NCI-H2227 treated with DMSO at 0.1 percent for 48 hours (cell line): Measurements from ENCODE around the gene FCMR.

ENCODE experiments used
- DNase-seq: peaks from one replicate; lab custom pipeline; 2025; lab: John Stamatoyannopoulos, UW

FCMR gene

DNA sequence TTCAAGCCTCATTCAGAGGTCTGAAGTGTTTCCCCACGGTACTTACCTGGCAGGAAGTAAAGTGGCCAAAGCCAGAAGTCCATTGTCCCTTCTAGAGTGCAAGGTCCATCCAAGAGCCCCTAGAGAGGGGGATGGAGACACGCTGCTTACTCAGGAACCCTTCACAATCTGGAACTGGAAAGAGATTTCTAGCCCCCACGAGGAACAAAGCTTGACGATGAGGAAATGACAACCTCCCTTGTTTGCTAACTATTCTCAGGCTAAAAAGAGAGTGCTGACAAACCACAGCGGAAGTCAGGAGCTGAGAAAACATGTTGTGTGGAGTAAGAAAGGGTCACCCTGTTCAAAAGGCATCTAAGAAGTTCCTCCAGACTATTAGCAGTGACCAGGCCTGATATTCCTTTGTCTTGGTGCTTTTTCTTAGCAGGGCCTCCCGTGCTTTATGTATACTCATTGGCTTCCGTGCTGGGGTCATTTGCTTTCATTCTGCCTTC is at the start of gene FCMR:
TSS of gene FCMR (minus strand) at position 170 of the 494 bp plus-strand sequence. CDS start at position 83, 87 bp downstream.
- DNase-seq: no peak

DNA sequence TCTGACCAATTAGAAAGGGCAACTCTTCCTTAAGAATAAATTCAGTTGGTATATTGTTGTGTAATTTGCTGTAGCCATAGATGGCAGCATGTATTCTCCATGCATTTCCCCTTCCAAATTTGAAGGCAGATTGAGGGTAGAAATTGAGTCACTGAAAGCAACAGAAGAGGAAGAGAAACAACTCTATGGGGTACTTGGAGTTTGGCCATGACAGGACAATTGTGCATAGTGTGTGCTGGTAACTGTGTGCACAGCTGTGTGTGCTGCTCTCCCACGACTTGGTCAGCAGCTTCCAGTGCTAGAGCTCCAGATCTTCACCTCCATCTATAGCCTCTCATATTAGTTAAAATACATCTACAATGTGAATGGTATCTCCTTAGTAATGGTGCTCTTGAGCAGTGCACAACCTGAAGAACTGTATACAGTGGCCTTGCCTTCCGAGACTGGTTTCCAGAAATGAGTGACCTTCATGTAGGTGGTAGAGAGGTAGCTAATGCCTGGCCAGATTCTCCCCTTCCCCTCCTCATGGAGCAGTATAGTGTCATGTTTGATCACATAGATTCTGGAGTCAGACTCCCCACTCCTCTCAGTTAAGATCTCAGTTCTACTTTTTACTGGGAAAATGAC is 49.4 kb upstream of the FCMR start:
- DNase-seq: no peak

GRCh38 chr1:206970446-206970845 is 48.7 kb upstream of the FCMR start, which contains the start of gene FCAMR:
Gene FCAMR (minus strand): TSS chr1:206970460. CDS start chr1:206970125, 335 bp downstream.
- no peak for DNase-seq

- no peak for DNase-seq
These were observed 47.3 kb upstream of the FCMR start for GRCh38 chr1:206969090-206969489.

DNA sequence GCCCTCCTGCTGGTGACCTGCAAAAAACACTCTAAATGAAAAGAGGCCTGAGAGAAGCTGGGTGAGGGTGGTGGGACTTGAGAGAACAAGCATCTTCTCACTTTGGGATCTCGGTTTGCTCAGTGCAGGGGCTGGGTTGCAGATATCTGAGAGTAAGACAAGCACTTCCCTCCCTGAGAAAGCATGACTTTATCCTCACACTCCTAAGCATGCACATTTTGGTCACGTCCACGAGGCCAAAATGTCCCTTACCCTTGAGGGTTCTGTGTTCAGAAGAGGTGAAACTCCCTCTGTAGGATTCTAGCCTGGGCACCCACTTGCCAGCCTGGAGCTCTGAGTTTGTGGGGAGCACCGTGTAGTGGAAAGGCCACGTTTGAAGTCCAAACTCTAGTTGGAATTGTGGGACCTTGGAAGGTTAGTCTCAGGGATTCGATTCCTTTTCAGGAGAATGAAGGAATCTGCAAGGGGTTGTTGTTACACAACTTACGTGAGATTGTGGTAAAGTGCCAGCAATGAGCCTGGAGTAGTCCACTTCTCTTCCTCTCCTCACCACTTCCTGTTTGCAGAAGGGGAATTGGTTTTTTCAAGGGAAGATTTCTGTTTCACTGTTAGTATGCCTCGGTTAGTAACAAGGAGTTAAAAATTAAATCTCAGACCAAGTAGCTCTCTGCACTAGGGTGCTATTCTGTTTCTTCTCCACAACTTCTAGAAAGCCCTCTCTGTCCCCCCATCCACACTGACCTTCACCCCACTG is 45.5 kb upstream of the FCMR start:
- DNase-seq: no peak

DNA sequence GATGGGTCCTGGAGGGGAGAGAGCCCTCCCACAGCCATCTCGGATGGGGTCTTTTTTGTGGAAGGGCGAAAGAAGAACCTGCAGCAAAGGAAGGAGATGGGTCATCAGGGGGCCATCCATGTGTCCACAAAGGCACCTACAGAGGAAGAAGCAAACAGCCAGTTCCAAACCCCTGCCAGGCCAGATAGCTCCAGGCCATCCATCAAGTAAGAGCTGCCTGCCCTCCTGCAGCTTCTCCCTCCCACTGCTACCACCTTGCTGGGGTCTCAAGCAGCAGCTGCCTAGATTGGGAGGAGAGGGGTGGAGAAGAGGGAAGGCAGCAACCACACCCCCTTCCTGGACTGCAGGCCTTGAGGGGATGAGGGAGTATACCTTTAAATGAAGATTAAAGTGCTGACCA is 44.0 kb upstream of the FCMR start:
- no peak for DNase-seq

DNA sequence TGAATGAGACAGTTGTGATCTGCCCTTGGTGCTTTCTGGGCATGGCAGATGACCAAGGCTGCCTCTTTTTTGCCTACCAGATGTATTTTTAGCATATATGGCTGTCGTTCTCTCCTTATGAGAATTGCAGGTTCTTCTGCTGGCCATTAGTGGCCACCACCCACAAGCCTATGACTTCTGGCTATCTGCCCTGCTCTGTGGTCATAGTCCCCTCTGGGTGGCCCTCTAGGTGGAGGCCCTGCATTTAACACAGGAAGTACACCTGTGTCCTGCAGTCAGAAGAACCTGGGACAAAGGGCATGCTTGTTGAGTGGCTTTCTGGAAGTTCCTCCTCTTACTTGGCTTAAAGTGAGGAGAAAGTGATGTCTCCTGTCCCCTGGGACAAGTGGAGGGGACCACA is 42.0 kb upstream of the FCMR start:
- DNase-seq: no peak

GRCh38 chr1:206963119-206963712 is 41.5 kb upstream of the FCMR start:
- no peak for DNase-seq

- DNase-seq: no peak
These were observed 40.5 kb upstream of the FCMR start for GRCh38 chr1:206962272-206962671.

GRCh38 chr1:206961668-206962067 is 39.9 kb upstream of the FCMR start:
- no peak for DNase-seq

- DNase-seq: no peak
These were observed 39.1 kb upstream of the FCMR start for GRCh38 chr1:206960676-206961386.

GRCh38 chr1:206958144-206958543 is 36.4 kb upstream of the FCMR start:
- no peak for DNase-seq

DNA sequence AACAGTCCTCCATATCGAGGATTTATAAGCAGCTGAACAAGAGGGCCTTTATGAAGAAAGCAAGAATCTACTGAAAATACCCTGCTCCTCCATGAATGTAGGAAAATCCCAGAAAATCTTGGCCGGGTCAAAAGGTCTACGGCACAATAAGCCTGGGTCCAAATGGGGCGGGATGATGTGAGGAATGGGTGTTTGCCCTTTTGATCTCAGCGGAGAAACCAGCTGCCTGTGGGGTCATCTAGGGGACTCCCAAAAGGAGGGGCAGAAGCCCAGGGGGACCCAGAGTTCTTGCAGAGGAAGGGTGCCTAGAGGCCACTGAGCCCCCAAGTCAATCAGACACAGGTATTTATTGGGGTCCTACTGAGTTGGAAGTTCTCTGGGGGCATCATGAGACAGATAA is 35.9 kb upstream of the FCMR start:
- DNase-seq: no peak

DNA sequence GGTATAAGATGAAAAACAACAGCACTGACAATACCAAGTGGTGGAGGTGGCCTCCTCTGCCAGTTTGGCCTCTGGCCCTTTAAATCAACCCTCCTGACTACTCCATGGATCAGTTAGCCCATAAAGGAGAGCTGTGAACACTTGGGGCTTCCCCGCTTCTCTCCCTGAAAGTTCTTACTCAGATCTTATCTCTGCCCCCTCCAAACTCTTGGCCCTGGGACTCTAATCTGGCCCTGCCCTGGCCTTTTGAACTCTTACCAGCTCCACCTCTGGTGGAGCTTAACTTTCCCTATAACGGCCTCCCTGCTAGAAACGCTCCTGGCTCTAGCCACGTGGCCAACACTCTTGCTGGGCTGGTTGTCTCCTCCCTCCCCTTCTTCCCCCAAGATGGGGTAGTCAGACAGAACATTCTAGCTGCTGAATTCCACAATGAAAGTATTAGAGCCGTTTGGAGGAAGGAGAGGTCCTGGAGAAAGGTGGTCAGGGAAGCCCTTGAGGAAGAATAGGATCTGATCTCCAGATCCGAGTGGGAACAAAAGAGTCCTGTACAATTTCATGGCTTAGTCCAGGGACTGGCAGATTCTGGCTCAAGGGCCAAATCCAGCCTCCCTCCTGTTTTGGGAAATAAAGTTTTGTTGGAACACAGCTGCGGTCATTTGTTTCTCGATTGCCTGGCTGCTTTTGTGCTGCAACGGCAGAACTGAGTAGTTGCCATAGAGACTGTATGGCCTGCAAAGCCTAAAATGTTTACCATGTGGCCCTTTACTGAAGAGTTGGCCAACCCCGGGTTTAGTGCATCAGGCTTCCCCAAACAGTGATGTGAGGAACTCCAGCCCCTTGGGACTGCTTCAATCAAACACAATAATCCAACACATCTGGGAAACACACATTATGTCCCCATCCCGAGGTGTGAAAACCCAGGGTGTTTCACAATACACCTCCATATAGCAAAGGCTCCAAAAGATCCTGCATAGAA is 34.0 kb upstream of the FCMR start:
- no peak for DNase-seq

DNA sequence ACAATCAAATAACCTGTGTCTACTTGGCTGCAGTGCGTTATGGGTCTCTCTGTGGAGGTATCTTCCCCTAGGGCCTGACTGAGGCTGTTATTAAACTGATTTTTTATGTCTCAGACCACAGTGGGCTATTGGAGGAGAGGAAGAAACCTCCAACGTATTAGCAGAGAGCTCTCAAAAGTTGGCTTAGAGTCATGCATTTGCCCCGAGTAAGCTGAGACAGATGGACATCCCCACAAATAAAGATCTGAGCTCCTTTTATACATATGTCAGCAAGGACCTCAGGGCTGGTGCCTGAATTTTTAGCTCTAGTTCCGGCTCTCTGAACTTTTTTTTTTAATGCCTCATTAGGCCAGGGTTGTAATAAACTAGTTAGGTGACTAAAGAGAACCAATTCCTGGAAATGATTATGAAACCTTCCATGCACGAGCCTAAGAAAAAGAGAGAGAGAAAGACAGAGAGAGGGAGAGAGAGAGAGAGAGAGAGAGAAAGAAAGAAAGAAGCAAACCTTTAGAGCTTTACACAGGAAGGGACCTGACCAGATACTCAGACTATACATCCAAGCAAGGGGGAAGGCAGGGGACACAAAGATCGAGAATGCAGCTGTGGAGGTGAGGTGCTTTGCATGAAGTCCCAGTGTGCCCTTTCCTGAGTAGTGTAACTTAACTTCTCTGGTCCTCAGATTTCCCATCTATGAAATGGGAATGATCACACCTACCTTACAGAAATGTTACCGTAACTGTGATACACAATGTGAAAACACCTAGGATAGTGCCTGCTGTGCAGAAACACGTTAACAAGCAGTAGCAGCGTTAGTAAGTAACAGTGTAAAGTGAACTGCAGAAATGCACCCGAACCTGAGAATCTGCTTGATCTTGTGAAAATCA is 33.0 kb upstream of the FCMR start:
- DNase-seq: no peak

- no peak for DNase-seq
These were observed 31.9 kb upstream of the FCMR start for GRCh38 chr1:206953626-206954025.

DNA sequence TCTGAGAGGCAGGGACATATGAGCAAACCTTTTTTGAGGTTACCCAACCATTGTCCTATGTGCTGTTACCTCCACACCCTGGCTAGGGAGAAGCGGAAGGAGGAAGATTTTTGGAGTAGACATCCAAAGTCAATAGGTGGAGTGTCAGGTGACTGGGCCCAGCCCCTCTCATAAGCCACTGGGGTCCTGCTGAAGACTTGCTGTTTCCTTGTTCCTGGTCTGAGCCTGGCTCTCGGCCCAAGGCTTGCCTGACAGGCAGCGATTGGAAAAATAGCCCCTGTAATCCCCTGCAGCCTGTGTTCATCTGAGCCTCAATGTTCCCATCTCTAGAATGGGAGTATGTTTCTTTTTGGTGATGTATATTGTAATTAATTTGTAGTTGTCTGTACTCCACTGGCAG is 31.4 kb upstream of the FCMR start:
- DNase-seq: no peak

DNA sequence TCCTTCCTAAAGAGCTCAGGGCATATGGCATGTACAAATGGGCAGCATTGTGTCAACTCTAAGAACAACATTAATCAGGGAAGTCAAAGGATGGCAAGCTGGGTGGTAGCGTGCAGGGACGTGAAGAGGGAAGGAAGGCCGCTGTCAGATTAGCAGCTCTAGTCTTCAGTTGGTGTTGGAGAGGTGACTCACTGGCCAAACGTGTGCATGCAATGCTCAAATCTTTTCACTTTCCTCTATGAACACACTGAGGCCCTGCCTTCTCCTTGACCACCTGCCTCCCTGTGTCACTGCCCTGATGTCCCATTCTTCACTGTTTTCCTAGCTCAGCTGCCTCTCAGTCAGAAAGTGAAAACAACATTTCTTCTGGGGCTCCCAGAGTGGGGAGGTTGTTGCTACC is 30.4 kb upstream of the FCMR start:
- no peak for DNase-seq

DNA sequence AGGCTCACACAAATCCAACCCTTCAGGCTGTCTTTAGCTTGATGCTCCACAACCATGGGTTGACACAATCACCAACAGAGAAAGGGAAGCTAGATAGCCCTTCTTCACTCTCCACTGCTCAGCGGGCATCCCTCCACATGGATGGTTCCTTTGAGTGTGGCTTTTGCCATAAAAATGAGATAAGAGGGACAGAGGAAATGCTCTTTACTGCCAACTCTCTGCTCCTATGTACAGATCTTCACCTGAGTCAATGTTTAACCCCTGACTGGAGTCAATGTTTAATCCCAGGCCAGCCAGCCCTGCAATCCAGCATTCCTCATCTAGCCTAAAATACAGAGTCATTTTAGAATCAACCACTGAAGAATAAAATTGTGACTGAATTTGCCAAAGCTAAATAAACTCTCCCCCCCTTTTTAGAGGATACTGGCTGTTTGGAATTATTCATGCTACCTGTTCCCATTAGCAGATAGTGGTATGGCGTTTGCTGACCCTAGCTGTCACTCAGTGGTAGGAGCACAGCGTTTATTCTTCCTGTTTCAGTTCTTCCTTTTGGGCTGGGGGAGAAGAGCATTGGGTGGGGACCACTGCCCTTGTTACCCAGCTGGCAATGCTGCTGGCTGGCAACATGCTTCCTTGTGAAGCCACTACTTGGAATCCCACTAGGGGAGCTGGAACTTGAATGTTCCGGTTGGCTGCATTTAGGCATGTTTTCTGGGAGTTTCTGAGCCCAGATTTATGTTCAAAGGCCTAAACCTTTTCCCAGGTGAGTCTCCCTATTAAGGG is 29.8 kb upstream of the FCMR start:
- no peak for DNase-seq
